ENCODE results near the gene OR2T33. TPM values are rescaled to one million over a fixed set of nuclear protein-coding genes. Genes with fewer than 3 reads are reported as not detected.
"Not testable (repeated sequence)": the region's sequence is repeated elsewhere in the genome, so short reads cannot be mapped to it uniquely, and the experiment has no call there.

OR2T33 gene, protein sequence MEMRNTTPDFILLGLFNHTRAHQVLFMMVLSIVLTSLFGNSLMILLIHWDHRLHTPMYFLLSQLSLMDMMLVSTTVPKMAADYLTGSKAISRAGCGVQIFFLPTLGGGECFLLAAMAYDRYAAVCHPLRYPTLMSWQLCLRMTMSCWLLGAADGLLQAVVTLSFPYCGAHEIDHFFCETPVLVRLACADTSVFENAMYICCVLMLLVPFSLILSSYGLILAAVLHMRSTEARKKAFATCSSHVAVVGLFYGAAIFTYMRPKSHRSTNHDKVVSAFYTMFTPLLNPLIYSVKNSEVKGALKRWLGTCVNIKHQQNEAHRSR
- total RNA-seq (2014; rRNA removed; shearing (Covaris generic)) = not detected in 2 replicates
- not detected in 2 replicates for polyA plus RNA-seq (2014; cell fraction: nucleus; rRNA removed)

DNA sequence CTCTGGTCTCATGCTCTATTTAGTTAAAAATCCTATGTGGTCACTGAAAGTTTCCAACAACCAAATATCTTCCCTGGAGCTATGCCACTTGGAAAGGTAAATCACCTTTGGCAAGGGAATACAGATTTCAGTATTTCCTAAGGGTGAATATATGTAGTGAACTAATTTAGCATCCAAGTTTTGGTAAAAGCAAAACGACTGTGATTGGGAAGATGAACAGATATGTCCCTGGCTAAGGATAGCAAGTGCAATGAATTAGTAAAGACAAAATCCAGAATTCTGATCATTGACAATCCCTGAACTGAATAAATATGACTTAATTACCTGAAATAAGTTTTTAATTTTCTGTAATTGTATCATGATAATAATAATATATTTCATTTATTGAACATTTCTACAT is at the start of gene OR2T33:
TSS of gene OR2T33 (minus strand) at position 101 of the 400 bp plus-strand sequence. CDS start 4,162 bp downstream, outside the sequence.
- DNase-seq (ENCODE audit: extremely low read depth, low read depth) = no peak

DNA sequence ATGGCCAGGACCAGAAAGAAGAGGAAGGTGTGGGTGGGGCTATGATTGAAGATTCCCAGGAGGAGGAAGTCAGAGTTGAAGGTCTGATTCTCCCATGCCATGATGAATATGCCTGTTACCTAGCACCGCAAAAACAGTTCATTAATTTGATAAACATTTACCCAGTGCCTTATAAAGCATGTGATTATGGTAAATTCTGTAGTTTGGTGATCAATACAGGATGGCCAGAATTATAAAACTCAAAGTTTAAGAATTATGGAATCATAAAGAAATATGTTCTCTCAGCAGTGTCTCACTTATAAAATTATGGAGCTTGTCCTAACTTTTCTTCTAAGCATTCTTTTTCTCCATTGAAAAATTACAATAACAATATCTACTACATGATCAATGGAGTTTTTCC is 46.7 kb upstream of the OR2T33 start, which contains the start of gene OR2M7:
TSS of gene OR2M7 (minus strand) at position 101 of the 400 bp plus-strand sequence. CDS start at position 101, 0 bp downstream.
- DNase-seq (ENCODE audit: extremely low read depth, low read depth) = no peak

DNA sequence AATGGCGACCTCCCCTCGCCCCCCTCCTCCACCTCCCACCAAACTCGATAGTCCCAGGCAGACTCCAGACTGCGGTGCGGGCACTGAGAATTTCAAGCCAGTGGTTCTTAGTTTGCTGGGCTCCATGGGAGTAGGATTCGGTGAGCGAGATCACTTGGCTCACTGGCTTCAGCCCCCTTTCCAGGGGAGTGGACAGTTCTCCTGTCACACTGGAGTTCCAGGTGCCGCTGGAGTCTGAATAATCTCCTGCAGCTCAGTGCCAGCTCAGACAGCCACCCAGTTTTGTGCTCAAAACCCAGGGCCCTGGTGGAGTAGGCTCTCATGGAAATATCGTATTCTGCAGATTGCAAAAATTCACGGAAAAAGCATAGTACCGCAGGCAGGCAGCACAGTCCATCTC is 39.0 kb upstream of the OR2T33 start:
- no peak for DNase-seq (ENCODE audit: extremely low read depth, low read depth)

DNA sequence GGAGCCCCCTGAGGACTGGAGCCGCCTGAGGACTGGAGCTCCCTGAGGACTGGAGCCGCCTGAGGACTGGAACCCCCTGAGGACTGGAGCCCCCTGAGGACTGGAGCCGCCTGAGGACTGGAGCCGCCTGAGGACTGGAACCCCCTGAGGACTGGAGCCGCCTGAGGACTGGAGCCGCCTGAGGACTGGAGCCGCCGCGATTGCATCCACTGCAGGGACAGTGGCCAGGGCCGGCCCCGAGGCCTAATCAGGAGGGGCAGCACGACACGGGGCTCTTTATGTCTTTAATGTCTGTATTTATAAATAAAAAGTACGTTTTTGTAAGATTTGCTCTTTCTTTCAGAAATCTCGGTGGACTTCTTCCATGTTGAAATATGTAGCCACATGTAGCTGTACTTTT is 29.0 kb upstream of the OR2T33 start:
- not testable (repeated sequence) for DNase-seq (ENCODE audit: extremely low read depth, low read depth)

DNA sequence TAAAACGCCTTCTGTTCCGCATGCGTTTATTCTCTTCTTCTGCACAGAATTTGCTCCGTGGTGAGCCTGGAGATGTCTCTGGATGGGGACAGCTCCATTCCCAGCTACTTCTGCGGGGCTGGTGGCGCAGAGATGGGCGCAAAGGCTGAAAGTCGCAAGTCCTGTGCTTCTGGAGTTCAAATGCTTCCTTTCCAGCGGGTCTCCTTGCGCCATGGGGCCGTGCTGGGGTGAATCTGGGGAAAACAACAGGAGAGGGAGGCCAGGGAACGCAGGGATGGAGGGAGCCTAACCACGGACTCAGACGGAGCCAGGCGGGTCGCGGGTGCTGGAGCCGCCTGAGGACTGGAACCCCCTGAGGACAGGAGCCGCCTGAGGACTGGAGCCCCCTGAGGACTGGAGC is 28.3 kb upstream of the OR2T33 start:
- no peak for DNase-seq (ENCODE audit: extremely low read depth, low read depth)

DNA sequence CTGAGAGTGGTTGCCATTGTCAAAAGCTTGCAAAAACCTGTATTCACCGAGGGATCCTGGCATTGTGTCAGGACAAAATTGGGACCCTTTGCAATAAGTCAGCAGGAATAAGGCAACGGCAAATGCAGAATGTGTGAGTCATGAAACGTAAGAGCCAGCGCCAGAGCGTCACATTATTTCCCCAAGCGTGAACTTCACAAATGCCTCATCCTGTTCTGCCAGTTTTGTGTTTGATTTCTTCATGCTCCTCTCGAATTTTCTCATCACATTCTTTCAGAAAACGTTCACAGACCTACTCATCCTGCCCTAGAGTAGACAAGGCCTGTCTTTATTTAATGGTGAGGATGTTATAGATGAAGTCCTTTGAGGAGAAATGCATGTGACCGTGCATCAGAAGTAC is 27.9 kb upstream of the OR2T33 start:
- not testable (repeated sequence) for DNase-seq (ENCODE audit: extremely low read depth, low read depth)

DNA sequence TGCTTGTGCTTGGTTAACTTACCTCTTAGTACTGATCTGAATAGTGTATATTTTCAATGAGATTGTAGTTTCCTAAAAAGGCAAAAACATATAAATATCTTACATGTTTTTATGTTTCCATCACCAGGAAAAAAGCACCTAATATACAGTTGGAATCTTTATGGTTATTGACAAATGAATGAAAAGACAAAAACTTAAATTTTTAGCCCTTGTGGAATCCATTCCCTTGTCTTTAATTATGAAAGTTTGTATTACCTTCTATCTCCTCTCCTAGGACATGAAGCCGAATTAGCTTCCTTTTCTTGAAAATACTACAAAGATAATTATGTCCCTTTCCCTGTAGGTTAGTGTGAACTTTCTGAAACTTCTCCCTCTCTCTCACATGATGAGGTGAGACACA is 25.5 kb upstream of the OR2T33 start, which contains the start of gene OR2T12:
TSS of gene OR2T12 (minus strand) at position 101 of the 400 bp plus-strand sequence. CDS start 7,846 bp downstream, outside the sequence.
- no peak for DNase-seq (ENCODE audit: extremely low read depth, low read depth)

DNA sequence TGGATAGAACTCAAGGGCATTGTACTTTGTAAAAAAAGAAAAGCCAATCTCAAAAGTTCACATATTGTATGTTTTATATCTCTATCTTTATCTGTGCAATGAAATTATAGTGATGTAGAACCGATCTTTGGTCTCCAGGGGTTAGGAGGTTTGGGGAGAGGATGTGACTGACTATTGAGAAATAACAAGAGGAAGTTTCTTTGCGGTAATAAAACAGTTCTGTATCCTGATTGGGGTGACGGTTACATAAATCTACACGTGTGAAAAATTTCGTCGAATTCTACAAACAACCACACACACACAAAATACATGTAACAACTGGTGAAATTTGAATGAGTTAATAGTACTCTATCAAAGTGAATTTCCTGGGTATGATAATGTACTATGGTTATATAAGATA is 10.6 kb upstream of the OR2T33 start:
- DNase-seq (ENCODE audit: extremely low read depth, low read depth) = no peak

DNA sequence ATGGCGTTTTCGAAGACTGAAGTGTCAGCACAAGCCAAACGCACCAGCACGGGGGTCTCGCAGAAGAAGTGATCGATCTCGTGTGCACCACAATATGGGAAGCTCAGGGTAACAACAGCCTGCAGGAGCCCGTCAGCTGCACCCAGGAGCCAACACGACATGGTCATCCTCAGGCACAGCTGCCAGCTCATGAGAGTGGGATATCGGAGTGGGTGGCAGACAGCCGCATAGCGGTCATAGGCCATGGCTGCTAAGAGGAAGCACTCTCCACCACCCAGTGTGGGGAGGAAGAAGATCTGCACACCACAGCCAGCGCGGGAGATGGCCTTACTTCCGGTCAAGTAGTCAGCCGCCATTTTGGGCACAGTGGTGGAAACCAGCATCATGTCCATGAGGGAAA is 4.6 kb downstream of the OR2T33 start:
- DNase-seq (ENCODE audit: extremely low read depth, low read depth) = not testable (repeated sequence)

DNA sequence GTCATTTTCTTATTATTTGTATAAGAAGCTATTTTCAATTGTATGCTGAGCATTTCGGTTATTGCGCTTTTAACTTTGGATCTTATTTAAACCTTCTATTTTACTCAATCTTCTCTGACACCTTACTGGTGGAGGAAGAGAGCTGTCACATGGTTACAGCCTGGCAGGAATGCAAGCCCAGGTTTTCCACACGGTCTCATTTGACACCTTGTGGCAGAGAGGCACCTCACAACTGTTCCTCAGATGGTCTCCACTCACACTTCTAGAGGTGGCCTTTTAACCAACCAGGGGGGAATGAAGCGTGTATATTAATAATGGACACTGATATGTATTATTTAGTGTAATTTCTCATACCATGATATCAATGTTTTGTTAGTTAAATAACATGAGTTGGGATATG is 9.6 kb downstream of the OR2T33 start:
- DNase-seq (ENCODE audit: extremely low read depth, low read depth) = no peak

DNA sequence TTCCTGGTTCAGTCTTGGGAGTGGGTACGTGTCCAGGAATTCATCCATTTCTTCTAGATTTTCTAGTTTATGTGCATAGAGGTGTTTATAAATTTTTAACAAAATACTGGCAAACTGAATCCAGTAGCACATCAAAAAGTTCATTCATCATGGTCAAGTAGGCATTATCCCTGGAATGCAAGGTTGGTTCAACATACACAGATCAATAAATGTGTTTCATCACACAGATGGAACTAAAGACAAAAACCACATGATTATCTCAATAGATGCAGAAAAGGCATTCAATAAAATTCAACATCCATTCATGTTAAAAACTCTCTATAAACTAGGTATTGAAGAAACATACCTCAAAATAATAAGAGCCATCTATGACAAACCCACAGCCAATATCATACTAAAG is 18.5 kb downstream of the OR2T33 start:
- DNase-seq (ENCODE audit: extremely low read depth, low read depth) = not testable (repeated sequence)

DNA sequence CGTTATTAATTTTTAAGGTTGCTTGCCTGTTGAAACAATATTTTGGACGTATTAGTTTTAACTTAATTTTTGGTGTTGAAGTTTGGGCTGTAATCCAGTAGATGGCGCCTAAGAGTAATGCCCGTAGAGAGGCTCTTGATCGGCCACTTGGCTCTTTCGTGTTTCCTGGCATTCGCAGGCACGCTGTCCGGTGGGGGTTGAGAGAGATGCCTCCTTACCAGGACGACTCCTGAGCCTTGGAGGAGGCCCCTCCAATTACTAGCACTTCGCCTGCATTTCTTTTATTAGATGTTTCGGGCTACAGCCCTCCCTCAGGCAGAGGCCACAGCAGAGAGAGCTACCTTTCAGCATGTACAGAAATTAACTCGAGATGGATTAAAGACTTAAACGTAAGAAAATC is 34.6 kb downstream of the OR2T33 start:
- peak; percentile 38 for DNase-seq (ENCODE audit: extremely low read depth, low read depth)

DNA sequence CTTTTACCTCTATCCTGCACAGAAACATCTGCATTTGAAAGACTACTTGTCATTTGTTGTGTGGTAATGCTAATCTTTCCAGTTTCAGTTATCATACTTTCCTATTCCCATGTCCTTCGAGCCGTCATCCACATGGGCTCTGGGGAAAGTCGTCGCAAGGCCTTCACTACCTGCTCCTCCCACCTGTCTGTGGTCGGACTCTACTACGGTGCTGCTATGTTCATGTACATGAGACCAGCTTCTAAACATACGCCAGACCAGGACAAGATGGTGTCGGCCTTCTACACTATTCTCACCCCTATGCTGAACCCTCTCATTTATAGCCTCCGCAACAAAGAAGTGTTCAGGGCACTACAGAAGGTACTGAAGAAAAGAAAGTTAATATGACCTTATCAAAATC is 38.3 kb downstream of the OR2T33 start:
- DNase-seq (ENCODE audit: extremely low read depth, low read depth) = no peak

DNA sequence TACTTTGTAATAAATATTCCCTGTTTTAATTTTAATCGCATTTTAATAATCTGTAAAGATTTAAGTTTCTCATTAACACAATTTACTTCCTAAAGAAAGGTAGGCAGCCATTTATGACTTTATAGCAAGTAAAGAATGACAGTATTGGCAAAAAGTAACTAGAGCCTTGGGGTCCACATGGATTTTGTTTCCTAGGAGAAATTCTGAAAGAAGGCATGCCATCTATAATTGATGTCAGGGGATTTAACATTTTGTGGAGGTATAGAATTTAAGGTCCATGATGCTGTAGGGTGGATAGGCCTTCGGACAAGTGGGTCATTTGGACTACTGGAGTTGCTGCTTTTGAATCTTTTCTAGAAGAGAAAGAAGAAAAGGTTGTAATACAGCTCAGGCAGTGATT is 46.7 kb downstream of the OR2T33 start, which contains the start of gene OR2M4:
TSS of gene OR2M4 (plus strand) at position 301 of the 400 bp plus-strand sequence. CDS start 7,512 bp downstream, outside the sequence.
- no peak for DNase-seq (ENCODE audit: extremely low read depth, low read depth)

DNA sequence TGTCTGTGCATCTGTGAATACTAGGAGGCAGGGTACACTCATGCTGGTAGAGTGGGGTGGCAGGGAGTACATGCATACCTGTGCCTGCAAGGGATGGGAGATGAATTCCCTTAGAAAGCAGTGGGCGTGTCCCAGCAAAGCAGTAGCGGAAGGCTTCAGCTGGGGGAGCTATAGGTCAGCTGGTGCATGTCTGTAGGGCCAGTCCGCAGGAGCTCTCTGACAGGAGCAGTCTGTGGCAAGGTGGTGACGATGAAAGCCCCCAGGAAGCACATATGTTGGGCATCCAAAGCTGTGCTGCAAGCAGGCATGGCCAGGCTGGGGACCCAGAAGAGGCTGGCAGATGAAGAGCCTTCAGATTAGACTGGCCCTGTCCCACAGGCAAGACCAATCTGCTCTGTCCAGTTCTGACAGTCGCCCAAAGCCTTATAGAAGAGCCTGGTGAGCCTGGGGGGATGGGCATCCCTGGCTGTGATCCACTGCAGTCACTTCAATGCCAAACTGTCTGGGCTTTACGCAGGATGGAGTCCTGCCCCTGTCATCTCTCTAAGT is 48.3 kb downstream of the OR2T33 start:
- no peak for DNase-seq (ENCODE audit: extremely low read depth, low read depth)

DNA sequence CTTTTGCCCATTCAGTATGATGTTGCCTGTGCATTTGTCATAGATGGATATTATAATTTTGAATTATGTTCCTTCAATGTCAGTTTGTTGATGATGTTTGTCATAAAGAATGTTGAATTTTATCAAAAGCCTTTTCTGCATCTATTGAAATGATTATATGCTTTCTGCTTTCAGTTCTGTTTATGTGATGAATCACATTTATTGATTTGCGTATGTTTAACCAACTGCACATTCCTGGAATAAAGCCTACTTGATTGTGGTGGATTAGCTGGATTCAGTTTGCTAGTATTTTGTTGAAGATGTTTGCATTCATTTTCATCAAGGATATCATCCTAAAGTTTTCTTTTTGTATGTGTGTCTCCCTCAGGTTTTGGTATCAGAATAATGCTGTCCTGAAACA is 52.2 kb downstream of the OR2T33 start:
- no peak for DNase-seq (ENCODE audit: extremely low read depth, low read depth)

Other genes with a start within 250 kb of the OR2T33 start
- not detected in 2 replicates for gene OR2L2, start 247.9 kb downstream of the OR2T33 start, total RNA-seq (2014; rRNA removed; shearing (Covaris generic))
- not detected in 2 replicates for gene OR2L3, start 231.1 kb downstream of the OR2T33 start, total RNA-seq (2014; rRNA removed; shearing (Covaris generic))
- gene OR2L13, start 182.8 kb downstream of the OR2T33 start, total RNA-seq (2014; rRNA removed; shearing (Covaris generic)) = not detected in 2 replicates
- gene OR2M5, start 132.8 kb downstream of the OR2T33 start, total RNA-seq (2014; rRNA removed; shearing (Covaris generic)) = not detected in 2 replicates
- gene OR2M2, start 103.2 kb downstream of the OR2T33 start, total RNA-seq (2014; rRNA removed; shearing (Covaris generic)) = not detected in 2 replicates
- gene OR2M3, start 80.7 kb downstream of the OR2T33 start, total RNA-seq (2014; rRNA removed; shearing (Covaris generic)) = not detected in 2 replicates
- not detected in 2 replicates for gene OR2M4, start 46.6 kb downstream of the OR2T33 start, total RNA-seq (2014; rRNA removed; shearing (Covaris generic))
- gene OR2T12, start 25.4 kb upstream of the OR2T33 start, total RNA-seq (2014; rRNA removed; shearing (Covaris generic)) = not detected in 2 replicates
- not detected in 2 replicates for gene OR2M7, start 46.6 kb upstream of the OR2T33 start, total RNA-seq (2014; rRNA removed; shearing (Covaris generic))
- gene OR14C36, start 70.8 kb upstream of the OR2T33 start, total RNA-seq (2014; rRNA removed; shearing (Covaris generic)) = not detected in 2 replicates
- not detected in 2 replicates for gene OR2T4, start 83.7 kb upstream of the OR2T33 start, total RNA-seq (2014; rRNA removed; shearing (Covaris generic))
- gene OR2T6, start 97.8 kb upstream of the OR2T33 start, total RNA-seq (2014; rRNA removed; shearing (Covaris generic)) = not detected in 2 replicates
- gene OR2T1, start 125.1 kb upstream of the OR2T33 start, total RNA-seq (2014; rRNA removed; shearing (Covaris generic)) = not detected in 2 replicates
- not detected in 2 replicates for gene OR2T2, start 167.7 kb upstream of the OR2T33 start, total RNA-seq (2014; rRNA removed; shearing (Covaris generic))
- gene OR2T3, start 195.4 kb upstream of the OR2T33 start, total RNA-seq (2014; rRNA removed; shearing (Covaris generic)) = not detected in 2 replicates
- not detected in 2 replicates for gene OR2T5, start 210.6 kb upstream of the OR2T33 start, total RNA-seq (2014; rRNA removed; shearing (Covaris generic))
- not detected in 2 replicates for gene OR2G6, start 230.1 kb upstream of the OR2T33 start, total RNA-seq (2014; rRNA removed; shearing (Covaris generic))

Data from NCI-H460 (cell line).